ENCODE measurements around the gene SLC38A10. TPM values are rescaled to one million over a fixed set of nuclear protein-coding genes. Genes with fewer than 3 reads are reported as not detected.

Gene SLC38A10
- total and polyA plus RNA-seq, 2 of the 4 experiments (the other 2 are of a cell fraction): 12.7 to 46.7 TPM

DNA sequence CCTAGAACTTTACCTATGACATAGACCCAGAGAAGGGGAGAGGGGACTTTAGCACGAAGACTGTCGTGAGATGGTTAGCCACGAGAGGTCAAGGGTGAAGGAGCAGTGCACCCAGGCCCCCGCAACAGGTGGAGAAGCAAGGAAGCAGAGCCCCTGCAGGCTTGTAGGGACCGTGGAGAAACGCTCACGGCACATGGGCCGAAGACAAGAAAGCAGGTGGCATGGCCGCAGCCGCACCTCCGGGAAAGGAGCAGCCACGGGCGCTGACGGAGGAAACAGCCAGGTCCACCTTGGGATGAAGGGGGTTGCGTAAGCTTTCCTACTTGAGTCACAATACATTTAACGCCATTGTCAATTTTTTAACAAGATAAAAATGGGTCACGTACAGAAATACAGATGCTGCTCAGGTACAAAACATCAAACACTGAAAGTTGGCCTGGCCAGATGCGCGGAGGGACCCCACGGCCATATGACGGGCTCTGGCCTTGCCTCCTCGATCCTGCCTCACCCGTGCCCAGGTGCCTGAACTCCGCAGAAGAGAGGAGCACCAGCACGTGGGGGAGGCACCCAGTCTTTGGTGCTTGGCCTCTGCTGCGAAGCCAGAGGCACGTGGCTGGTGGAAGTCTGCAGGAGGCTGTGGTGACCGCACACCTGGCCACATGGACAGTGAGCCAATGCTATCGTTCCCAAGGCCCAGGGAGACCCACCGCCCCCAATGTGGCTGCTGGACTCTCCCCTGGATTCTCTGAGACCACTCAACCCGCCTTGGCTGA, 21.2 kb downstream of the SLC38A10 start:
- no TSS peak for BruUV-seq (replicated peaks)
- ATAC-seq (ENCODE audit: low read depth) (no peak), DNase-seq (no peak)
- Histone ChIP-seq H3K14ac (replicated peaks; ENCODE audit: low read depth, low read length) (no peak overlapping the region), H3K27me3 (ENCODE audit: control insufficient read depth, insufficient read depth, low read length) (no peaks in the 10 kb centered on the region), H3K4me2 (ENCODE audit: low read depth, low read length) (no peak overlapping the region), H3K23ac (ENCODE audit: low read depth, low read length) (no peak overlapping the region), H3K56ac (ENCODE audit: extremely low read depth, insufficient read depth, low read length) (no peak overlapping the region), H4K8ac (ENCODE audit: low read depth in 2 of 2, low read length in 2 of 2) (no peak overlapping the region), H4K91ac (ENCODE audit: insufficient read depth, low read depth, low read length) (no peak overlapping the region), H3K4me3 (ENCODE audit: insufficient read depth, low read depth, low read length) (no peak overlapping the region), H4K5ac (ENCODE audit: low read depth, low read length) (no peak overlapping the region), H3K36me3 (ENCODE audit: control insufficient read depth, insufficient read depth, low read length) (peaks cover 62% of the 10 kb centered on the region), H3K18ac (ENCODE audit: low read depth, low read length) (no peak overlapping the region), H2AFZ (replicated peaks; ENCODE audit: low read length, poor library complexity) (no peak overlapping the region), H2AK5ac (ENCODE audit: low read depth, low read length) (no peak overlapping the region), H2BK5ac (ENCODE audit: low read depth, low read length, poor library complexity, severe bottlenecking) (no peak overlapping the region), H3K9me1 (ENCODE audit: insufficient read depth, low read length) (no peaks in the 10 kb centered on the region; the same call in 1 of the 2 replicates), H3K9ac (ENCODE audit: low read depth, low read length) (no peak overlapping the region), H2AK9ac (replicated peaks; ENCODE audit: low read depth, low read length, poor library complexity) (no peak overlapping the region), H2BK20ac (ENCODE audit: low read depth, low read length) (no peak overlapping the region), H2BK15ac (ENCODE audit: low read depth, low read length) (no peak overlapping the region), H3K4ac (ENCODE audit: low read depth, low read length) (no peak overlapping the region), H4K20me1 (ENCODE audit: insufficient read depth, low read length) (peaks cover 22% of the 10 kb centered on the region), H3K4me1 (ENCODE audit: control insufficient read depth, insufficient read depth, low read length) (peaks cover 11% of the 10 kb centered on the region), H3K9me3 (ENCODE audit: control insufficient read depth, insufficient read depth, low read length) (no peaks in the 10 kb centered on the region), H3K79me1 (ENCODE audit: low read depth in 1 of 2, low read length in 2 of 2) (peaks cover 7 to 28% of the 10 kb centered on the region in 2 experiments), H3K27ac (ENCODE audit: insufficient read depth, low read length) (no peak overlapping the region), H2BK120ac (ENCODE audit: low read depth, low read length) (no peak overlapping the region)
- 94% methylated on average over 9 of the region's 31 CpGs; no CpG with 5 or more reads in 1 of the 2 experiments for WGBS, 2 experiments (ENCODE audit: extremely low coverage in 2 of 2, insufficient read length in 1 of 2)
- intact Hi-C loops (cut with micrococcal nuclease): no loop called here
- POLR2A ChIA-PET (ENCODE audit: unreplicated experiment): no interaction called here
- CTCF ChIA-PET: no interaction called here
- in situ Hi-C loops (cut with MboI; ENCODE audit: low sequenced_read_pairs): no loop called here
- dilution Hi-C loops (cut with HindIII; ENCODE audit: low sequenced_read_pairs, unreplicated experiment): no loop called here
- TF ChIP-seq CEBPB (IDR thresholded peaks at IDR 0.05; ENCODE audit: low read depth, low read length) (no peak), RFX5 (IDR thresholded peaks at IDR 0.05; ENCODE audit: low read depth, low read length) (no peak), BHLHE40 (IDR thresholded peaks at IDR 0.05; ENCODE audit: low read depth, low read length) (no peak), RAD21 (IDR thresholded peaks at IDR 0.05; ENCODE audit: low read length) (no peak), MXI1 (IDR thresholded peaks at IDR 0.05; ENCODE audit: borderline replicate concordance, low read depth, low read length) (no peak), FOS (IDR thresholded peaks at IDR 0.05; ENCODE audit: low read depth, low read length) (no peak), CHD1 (IDR thresholded peaks at IDR 0.05; ENCODE audit: low read depth, low read length) (no peak), MAZ (IDR thresholded peaks at IDR 0.05; ENCODE audit: borderline replicate concordance, low read depth, low read length) (no peak), SMC3 (IDR thresholded peaks at IDR 0.05; ENCODE audit: low read depth, low read length) (no peak), RCOR1 (IDR thresholded peaks at IDR 0.05; ENCODE audit: insufficient replicate concordance, low read length) (no peak), NFE2L2 (IDR thresholded peaks at IDR 0.05; ENCODE audit: low read depth, low read length) (no peak)
- TF ChIP-seq, protein P1, sequence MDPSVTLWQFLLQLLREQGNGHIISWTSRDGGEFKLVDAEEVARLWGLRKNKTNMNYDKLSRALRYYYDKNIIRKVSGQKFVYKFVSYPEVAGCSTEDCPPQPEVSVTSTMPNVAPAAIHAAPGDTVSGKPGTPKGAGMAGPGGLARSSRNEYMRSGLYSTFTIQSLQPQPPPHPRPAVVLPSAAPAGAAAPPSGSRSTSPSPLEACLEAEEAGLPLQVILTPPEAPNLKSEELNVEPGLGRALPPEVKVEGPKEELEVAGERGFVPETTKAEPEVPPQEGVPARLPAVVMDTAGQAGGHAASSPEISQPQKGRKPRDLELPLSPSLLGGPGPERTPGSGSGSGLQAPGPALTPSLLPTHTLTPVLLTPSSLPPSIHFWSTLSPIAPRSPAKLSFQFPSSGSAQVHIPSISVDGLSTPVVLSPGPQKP (IDR thresholded peaks at IDR 0.05; ENCODE audit: borderline replicate concordance, low read depth, low read length): no peak
- TF ChIP-seq, protein P2, sequence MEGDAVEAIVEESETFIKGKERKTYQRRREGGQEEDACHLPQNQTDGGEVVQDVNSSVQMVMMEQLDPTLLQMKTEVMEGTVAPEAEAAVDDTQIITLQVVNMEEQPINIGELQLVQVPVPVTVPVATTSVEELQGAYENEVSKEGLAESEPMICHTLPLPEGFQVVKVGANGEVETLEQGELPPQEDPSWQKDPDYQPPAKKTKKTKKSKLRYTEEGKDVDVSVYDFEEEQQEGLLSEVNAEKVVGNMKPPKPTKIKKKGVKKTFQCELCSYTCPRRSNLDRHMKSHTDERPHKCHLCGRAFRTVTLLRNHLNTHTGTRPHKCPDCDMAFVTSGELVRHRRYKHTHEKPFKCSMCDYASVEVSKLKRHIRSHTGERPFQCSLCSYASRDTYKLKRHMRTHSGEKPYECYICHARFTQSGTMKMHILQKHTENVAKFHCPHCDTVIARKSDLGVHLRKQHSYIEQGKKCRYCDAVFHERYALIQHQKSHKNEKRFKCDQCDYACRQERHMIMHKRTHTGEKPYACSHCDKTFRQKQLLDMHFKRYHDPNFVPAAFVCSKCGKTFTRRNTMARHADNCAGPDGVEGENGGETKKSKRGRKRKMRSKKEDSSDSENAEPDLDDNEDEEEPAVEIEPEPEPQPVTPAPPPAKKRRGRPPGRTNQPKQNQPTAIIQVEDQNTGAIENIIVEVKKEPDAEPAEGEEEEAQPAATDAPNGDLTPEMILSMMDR (conservative IDR thresholded peaks at IDR 0.05; ENCODE audit: low read depth, low read length): no peak

All from IMR-90 (cell line).